ENCODE measurements around the gene VPS35L.
"Not testable (repeated sequence)": the region's sequence is repeated elsewhere in the genome, so short reads cannot be mapped to it uniquely, and the experiment has no call there.

VPS35L gene

GRCh38 chr16:19528666-19529065 lies 26.8 kb upstream of the VPS35L start:
- no peak for TF ChIP-seq CTCF (IDR thresholded peaks at IDR 0.05; ENCODE audit: borderline replicate concordance, control extremely low read depth, extremely low read depth, insufficient read depth, missing control alignments)
- no peak for DNase-seq (ENCODE audit: low spot score)
- in situ Hi-C loops (cut with MboI; ENCODE audit: low sequenced_read_pairs, unreplicated experiment), result no loop called here

DNA sequence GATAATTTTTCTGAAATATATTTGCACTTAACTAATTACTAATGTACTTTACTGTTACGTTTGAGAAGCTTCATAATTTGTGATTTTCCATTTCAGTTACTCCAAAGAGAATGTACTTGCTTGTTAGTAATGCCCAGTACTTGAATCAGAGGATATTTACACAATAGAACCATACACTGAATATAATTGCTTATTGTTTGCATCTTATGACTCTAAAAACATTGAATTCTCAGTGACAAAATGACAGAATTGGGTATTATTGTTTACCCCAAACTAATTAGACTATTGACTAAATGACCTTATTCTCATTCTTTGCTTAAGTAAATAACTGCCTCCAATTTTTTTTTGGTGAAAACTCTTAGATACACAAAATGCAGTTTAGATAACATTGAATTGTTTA lies 22.9 kb upstream of the VPS35L start:
- no peak for DNase-seq (ENCODE audit: low spot score)
- TF ChIP-seq CTCF (IDR thresholded peaks at IDR 0.05; ENCODE audit: borderline replicate concordance, control extremely low read depth, extremely low read depth, insufficient read depth, missing control alignments), result no peak
- in situ Hi-C loops (cut with MboI; ENCODE audit: low sequenced_read_pairs, unreplicated experiment), result no loop called here

DNA sequence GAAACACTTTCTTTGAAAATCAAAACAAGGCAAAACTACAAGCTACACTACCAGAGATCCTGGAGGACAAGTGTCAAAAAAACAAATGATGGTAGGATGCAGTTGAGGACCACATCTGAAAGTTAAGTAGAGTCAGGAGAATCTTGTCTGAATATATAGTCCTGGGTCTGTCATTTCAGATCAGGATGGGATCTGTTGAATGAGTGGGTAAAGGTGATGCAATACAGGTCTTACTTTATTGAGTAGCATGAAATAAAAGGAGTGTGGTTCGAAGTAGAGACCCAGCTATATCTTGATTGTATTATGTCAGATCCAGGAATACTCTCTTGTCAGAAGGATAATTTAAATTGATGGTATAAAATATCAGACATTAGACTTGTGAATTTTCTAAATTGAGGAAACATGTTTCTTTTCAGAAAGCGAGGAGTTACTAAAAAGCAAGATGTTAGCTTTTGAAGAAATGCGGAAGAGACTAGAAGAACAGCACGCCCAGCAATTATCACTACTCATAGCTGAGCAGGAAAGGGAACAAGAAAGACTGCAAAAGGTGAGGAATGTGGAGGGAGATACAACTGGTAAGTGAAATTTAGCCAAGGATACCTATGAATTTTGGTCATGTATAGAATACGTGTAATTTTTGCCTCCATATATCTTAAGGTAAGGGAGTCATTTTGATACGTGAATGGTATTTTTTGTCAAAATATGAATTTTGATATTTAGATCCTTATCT lies 15.1 kb upstream of the VPS35L start:
- TF ChIP-seq CTCF (IDR thresholded peaks at IDR 0.05; ENCODE audit: borderline replicate concordance, control extremely low read depth, extremely low read depth, insufficient read depth, missing control alignments), result no peak
- in situ Hi-C loops (cut with MboI; ENCODE audit: low sequenced_read_pairs, unreplicated experiment), result no loop called here
- DNase-seq (ENCODE audit: low spot score), result no peak

DNA sequence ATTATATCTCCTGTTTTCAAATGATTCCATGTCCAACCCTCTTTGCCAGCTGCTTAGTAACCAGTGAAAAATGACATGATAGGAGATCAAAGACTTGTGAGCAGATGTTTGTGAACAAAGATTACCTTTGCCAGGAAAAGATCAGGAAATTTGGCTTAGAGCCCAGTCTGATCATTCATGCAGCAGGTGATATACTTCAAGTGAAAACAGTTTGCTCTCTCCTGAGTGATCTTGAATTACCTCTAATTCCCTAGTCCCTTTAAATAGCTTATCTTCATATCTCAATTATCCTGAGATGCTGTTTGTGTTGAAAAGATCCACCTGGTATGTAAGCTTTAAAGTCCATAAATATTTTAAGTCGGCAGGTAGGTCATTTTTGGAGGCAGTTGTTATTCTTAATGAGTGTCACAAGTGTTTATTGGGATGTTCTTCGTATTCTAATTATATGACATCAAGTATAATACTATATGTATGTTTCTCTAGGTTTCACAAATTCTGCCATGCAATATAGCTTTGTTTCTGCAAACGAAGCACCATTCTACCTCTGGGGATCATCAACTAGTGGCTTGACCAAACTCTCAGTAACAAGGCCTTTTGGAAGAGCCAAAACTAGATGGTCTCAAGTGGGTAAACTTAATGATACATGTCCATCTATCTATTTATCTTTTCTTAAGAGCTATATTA lies 13.2 kb upstream of the VPS35L start:
- TF ChIP-seq CTCF (IDR thresholded peaks at IDR 0.05; ENCODE audit: borderline replicate concordance, control extremely low read depth, extremely low read depth, insufficient read depth, missing control alignments), result no peak
- in situ Hi-C loops (cut with MboI; ENCODE audit: low sequenced_read_pairs, unreplicated experiment), result no loop called here
- DNase-seq (ENCODE audit: low spot score), result no peak

- DNase-seq (ENCODE audit: low spot score); in situ Hi-C loops (cut with MboI; ENCODE audit: low sequenced_read_pairs, unreplicated experiment): not testable (repeated sequence)
Measured at GRCh38 chr16:19543278-19543996, 12.1 kb upstream of the VPS35L start.

- TF ChIP-seq CTCF (IDR thresholded peaks at IDR 0.05; ENCODE audit: borderline replicate concordance, control extremely low read depth, extremely low read depth, insufficient read depth, missing control alignments), result no peak
- in situ Hi-C loops (cut with MboI; ENCODE audit: low sequenced_read_pairs, unreplicated experiment), result no loop called here
Measured at GRCh38 chr16:19548144-19548543, 7.4 kb upstream of the VPS35L start.

GRCh38 chr16:19549673-19550072 lies 5.8 kb upstream of the VPS35L start:
- in situ Hi-C loops (cut with MboI; ENCODE audit: low sequenced_read_pairs, unreplicated experiment), result no loop called here
- DNase-seq (ENCODE audit: low spot score), result no peak
- no peak for TF ChIP-seq CTCF (IDR thresholded peaks at IDR 0.05; ENCODE audit: borderline replicate concordance, control extremely low read depth, extremely low read depth, insufficient read depth, missing control alignments)

More at GRCh38 chr16:19548144-19548543, 7.4 kb upstream of the VPS35L start:
- no peak for DNase-seq (ENCODE audit: low spot score)
